Stimulated activated naive CD4-positive, alpha-beta T cell (primary cell): ENCODE measurements around the gene ZNF573.
"Not testable (repeated sequence)": the region's sequence is repeated elsewhere in the genome, so short reads cannot be mapped to it uniquely, and the experiment has no call there.

Source experiments
- DNase-seq, 6 experiments: peaks; one replicate each; lab custom pipeline; 2025; lab: John Stamatoyannopoulos, UW

ZNF573 gene

DNA sequence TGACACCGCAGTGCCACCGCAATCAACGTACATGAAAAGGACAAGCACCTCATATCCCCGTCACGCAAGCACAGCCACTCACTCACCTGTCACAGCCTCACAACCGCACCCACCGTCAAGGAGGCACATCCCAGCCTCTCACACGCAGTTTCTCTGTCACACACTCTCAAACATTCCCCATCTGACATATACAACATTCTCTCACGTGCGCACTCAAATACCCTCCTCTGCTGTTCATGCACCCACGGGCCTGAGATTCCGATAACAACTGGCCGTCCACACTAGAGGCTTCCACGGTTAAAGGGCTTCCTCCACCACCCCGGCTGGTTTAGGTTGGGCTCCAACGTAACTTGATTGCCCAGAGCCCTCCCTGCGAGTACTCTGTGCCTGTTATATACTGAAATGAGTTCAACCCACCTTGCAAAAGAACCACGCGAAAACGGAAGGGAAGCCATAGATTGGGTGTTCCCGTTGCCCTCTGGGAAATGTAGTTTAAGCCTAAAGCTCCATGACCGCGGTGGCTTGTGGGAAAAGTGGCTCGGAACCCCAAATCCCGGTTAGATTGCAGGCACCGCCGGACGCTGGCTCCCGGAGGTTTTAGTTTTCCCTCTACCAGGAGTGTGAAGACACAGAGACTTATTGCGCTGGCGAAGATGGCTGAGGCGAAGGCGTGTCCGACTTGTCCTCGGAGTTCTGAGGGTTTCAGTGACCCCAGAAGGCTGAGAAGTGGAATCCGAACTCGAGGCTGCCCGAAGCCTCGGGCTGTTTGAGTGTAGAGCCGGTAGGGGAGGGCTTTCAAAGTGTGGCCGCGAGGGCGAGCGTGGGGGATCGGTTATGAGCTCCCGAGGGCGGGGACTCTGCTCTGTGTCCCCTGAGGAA, at the start of gene ZNF573:
TSS of gene ZNF573 (minus strand) at position 460 of the 879 bp plus-strand sequence. CDS start 5,857 bp downstream, outside the sequence.
- peak; percentile 89 to 97 (median 94) for DNase-seq

DNA sequence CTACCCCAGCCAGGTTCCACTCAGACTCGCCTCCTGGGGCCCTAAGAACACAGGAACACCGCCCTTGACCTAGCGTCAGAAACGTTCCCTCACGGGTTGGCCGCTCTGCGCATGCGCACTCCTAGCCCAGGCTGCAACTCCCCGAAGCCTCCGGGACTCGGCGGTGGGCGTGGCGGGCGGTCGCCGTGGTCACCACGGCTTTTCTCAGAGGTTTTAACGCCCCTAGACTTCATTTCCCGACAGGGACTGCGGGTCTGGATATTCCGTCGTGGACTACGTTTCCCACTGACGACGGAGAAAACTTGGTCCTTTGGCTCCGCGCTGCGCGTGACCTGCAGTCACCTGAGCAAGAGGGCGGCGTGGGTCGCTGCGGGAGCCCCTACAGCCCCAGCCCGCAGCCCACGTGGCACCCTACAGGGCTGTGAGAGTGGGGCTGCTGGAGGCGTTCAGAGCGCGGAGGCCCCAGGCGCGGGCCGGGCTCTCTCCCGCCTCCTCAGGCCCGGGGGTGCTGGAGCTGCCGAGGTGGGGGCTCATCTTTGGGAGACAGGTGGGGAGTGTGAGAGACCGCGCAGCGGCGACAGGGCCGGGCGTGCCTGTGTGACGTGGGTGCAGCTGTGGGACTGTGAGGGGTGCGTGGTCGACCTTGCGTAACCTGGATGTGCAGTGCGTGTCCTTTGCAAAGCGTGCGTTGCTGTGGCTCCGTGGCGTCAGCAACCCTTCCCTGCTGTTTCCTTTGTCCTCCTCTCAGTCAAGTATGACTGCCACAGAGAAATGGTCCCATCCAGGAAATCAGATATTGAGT, 38.0 kb upstream of the ZNF573 start:
- peak in 3 of 6 experiments; percentile 1 to 37 (median 24) for DNase-seq

DNA sequence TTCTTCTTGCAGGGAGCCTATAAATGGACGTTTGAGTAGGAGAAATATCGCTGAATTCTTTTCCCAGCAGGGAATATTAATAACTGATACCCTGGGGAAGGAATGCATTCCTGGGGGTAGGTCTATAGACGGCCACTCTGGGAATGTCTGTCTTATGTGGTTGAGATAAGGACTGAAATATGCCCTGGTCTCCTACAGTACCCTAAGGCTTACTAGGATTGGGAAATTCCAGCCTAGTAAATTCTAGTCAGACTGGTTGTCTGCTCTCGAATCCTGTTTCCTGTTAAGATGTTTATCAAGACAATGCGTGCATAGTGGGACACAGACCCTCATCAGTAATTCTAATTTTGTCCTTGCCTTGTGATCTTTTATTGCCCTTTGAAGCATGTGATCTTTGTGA, 36.2 kb upstream of the ZNF573 start:
- not testable (repeated sequence) for DNase-seq

DNA sequence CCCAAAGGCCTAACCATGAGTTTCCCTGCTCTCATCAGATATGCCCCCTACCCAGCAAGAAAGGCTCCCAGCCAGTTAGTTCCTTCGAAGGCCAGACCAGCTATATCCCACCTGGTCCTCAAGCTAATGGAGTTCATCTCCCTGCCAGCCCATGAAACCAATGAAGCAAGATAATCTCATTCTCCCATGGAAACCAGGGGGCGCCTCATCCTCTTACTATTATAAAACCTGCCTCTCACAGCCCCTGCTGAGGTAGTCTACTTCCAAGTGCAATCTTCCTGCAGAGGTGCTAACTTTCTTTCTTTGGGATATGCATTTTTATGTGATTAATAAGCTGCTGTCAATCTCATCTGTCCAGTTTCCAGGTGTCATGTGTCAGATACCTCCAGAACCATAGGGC, 34.0 kb upstream of the ZNF573 start:
- no peak for DNase-seq

DNA sequence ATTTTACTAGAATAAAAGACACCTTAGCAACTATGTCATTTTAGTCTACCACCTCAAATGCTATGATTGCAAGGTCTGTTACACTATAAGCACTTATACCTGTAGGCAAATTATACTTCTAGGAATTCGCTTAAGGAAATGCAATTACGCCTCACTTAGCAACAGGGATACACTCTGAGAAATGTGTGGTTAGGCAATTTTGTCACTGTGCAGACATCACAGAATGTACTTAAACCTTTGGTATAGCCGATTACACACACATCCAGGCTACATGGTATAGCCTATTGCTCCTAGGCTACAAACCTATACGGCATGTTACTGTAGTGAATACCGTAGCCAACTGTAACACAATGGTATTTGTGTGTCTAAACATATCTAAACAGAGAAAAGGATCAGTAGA, 30.0 kb upstream of the ZNF573 start:
- DNase-seq, result no peak

DNA sequence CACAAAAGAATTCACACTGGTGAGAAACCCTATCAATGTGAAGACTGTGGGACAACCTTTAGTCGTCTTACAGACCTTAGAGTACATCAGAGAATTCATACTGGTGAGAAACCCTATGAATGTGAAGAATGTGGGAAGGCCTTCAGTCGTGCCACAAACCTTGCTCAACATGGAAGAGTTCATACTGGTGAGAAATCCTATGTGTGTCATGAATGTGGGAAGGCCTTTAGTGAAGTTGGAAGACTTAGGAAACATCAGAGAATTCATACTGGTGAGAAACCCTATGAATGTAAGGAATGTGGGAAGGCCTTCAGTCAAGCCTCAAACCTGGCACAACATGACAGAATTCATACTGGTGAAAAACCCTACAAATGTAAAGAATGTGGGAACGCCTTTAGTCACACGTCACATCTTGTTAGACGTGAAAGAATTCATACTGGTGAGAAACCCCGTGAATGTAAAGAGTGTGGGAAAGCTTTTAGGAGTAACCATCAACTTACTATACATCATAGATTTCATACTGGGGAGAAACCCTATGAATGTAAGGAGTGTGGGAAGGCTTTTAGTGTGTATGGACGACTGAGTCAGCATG, 24.0 kb upstream of the ZNF573 start:
- no peak for DNase-seq

DNA sequence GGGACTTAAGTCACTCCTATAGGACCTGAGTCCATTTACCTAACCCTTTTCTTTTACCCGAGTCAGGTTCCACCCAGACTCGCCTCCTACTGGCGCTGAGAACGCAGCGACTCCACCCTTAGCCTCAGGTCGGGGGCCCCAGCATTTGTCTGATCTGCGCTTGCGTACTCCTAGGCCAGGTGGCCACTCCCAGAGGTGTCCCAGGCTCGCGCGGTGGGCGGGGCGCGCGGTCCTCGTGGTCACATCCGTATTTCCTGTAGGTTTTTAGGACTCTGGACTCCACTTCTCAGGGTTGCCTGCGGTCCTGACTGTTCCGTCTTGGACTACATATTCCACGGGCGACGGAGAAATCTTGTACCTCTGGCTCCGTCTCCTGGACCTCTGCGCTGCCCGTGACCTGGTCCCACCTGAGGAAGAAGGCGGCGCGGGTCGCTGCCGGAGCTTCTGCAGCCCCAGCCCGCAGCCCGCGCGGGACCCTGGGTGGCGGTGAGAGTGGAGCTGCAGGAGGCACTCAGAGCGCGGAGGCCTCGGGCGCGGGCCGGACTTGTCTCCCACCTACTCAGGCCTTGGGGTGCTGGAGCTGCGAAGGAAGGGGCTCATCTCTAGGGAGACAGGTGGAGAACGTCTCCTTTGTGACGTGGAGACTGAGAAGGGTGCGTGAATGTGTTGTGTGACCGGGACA, 11.0 kb upstream of the ZNF573 start:
- no peak for DNase-seq

DNA sequence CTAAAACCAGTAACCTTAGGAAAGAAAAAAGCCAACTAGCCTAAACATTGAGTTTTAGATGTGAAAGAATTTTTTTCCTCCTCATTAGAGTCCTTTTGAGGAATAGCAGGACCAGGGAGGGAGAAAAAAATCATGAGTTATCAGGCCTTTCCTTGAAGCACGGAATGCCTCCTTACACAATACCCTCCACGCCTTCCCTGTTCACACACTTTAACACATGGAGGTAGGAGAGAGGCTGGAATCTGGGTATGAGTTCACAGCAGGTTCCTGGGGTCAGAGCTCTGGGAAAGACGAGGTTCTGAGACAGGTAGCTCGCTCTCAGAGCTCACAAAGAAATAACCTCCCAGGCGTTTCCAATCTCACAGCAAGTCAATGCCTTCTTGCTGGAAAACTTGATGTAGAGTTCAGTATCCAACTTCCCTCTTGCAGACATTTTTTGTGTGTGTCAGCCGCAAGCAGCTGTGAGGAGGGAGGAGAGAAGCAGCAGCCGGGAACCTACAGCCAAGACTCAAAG, 716 bp downstream of the ZNF573 start:
- no peak for DNase-seq

DNA sequence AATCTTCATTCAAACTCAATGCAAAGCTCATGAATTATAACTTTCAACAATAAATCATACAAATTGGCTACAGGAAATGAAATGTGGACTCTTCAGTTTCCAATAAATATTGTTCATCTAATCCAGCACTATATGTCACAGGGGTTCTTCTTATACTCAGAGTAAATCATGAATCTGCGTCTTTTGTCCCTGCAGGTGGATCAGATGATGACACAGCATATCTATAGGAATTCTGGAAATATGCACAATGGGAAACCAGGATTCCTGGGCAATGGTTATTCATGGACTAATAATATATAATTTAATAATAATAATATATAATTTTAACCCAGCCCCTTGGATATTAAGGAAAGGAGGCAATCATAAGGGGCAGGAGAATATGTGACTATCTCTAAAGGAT, 8.4 kb downstream of the ZNF573 start:
- DNase-seq, result no peak

DNA sequence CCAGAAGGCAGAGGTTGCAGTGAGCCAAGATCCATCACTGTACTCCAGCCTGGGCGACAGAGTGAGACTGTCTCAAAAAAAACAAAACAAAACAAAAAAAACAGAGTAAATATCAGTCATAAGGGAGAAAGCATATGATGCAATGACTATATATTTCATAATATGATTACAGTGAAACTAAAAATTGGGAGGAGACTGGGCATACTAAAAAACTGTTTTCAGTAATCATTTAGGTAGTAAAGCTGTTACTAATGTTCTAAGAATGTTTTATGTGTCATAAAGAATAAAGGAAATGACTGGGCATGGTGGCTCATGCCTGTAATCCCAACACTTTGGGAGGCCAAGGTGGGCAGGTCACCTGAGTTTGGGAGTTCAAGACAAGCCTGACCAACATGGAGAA, 15.9 kb downstream of the ZNF573 start:
- DNase-seq, result no peak

DNA sequence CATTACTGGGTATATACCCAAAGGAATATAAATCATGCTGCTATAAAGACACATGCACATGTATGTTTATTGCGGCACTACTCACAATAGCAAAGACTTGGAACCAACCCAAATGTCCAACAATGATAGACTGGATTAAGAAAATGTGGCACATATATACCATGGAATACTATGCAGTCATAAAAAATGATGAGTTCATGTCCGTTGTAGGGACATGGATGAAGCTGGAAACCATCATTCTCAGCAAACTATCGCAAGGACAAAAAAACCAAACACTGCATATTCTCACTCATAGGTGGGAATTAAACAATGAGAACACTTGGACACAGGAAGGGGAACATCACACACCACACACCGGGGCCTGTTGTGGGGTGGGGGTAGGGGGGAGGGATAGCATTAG, 21.7 kb downstream of the ZNF573 start:
- DNase-seq, result not testable (repeated sequence)

DNA sequence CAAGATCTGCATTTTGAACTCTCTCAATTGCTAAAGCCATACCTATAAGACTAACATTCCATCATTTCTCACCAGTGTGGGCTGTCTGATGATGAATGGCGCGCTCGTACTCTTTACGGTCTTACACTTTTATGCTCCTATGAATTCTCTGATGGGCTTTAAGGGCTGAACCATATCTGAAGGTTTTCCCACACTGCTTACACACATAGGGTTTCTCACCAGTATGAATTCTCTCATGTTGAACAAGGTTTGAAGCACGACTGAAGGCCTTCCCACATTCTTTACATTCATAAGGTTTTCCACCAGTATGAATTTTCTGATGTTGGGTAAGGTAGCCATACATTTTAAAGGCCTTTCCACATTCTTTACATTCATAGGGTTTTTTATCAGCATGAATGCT, 41.0 kb downstream of the ZNF573 start:
- DNase-seq, result no peak

DNA sequence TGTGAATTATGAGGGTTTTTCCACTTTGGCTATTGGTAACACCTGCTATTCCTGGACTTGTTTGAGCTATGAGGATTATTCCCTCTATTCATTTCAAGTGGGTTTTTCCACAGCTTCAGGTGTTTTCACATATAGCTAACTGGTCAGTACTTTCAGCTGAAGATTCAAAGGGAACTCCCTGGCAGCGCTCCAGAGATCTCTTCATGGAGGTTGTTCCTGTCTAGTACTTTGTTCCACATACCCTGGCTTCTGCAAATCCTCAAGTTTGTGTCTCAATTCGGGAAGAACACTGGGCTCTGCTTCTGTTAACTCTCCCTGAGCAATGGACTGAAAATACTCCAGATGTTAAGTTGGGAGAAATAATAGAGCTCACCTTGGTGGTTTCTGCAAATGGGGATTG, 54.2 kb downstream of the ZNF573 start:
- DNase-seq, result no peak

DNA sequence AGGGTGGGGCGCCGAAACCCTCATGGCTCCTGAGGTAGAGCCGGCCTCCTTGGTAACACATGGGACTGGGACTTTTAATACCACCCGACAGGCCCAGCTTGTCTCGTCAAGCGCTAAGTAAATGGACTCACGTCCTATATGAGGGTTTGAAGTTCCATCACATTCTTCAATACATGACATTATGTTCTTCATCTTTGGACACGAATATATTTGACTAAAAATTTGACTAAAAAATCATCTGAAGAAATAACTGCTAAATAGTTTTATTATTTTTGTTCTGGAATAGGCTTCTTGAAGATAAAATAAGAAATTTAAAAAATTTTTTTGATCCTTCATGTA, 59.5 kb downstream of the ZNF573 start:
- no peak for DNase-seq

DNA sequence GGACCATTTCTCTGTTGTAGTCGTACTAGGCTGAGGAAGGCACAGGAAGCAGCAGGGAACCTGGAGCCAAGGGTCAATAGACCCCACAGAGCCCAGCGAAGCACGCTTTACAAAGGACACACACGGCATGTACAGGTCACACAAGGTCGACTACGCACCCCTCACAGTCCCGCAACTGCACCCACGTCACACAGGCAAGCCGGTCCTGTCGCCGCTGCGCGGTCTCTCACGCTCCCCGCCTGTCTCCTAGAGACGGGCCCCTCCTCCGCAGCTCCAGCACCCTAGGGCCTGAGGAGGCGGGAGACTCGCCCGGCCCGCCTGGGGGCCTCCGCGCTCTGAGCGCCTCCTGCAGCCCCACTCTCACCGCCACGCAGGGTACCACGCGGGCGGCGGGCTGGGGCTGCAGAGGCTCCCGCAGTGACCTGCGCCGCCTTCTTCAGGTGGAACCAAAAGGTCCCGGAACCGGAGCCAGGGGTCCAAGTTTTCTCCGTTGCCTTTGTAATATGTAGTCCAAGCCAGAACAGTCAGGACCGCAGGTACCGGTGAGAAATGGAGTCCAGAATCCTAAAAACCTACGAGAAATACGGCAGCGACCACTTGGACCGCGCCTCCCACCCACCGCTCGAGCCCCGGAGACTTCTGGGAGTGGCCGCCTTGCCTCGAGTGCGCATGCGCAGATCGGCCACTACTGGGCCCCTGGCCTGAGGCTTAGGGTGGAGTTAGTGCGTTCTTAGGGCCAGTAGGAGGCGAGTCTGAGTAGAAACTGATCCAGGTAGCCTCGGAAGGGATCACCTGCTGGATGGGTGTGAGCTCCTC, 60.1 kb downstream of the ZNF573 start, which contains the start of gene ZNF607:
TSS of gene ZNF607 (minus strand) at position 651 of the 816 bp plus-strand sequence. CDS start 8,143 bp downstream, outside the sequence.
- peak; percentile 14 to 79 (median 66) for DNase-seq

DNA sequence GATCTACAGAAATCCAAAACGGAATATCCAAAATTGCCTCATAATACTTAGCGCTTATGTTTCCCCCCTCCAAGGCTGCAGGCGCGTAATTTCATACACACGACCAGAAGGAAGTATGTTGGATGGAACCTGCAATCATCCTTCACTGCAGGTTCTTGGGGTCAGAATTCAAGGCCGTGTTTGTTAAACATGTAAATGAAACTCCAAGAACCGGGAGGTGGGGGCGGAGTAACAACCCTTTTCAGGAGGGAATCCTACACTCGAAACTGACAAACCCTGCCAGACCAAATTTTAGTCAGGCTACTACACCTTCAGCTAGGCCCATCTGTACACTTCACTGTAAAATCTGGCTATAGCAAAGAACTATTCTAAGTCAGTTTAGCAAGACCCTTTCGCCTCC, 61.1 kb downstream of the ZNF573 start:
- no peak for DNase-seq

DNA sequence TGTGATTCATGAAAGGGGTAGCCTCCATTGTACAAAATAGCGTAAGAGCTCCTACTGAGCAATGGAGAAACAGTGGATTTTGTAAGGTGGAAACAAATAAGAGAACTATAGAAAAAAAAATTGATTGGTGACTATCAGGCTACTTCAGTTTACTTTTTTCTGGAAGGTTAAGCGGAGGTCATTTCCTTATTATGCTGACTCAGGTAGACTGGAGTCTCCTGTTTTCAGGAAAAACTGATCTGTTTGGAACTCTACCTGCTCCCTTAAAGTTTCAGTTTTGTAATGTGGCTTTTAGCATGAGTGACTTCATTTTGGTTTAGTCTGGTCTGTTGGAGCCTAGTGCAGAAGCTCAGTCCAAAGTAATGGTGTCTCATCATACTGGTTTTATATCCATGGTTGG, 63.2 kb downstream of the ZNF573 start:
- no peak for DNase-seq

DNA sequence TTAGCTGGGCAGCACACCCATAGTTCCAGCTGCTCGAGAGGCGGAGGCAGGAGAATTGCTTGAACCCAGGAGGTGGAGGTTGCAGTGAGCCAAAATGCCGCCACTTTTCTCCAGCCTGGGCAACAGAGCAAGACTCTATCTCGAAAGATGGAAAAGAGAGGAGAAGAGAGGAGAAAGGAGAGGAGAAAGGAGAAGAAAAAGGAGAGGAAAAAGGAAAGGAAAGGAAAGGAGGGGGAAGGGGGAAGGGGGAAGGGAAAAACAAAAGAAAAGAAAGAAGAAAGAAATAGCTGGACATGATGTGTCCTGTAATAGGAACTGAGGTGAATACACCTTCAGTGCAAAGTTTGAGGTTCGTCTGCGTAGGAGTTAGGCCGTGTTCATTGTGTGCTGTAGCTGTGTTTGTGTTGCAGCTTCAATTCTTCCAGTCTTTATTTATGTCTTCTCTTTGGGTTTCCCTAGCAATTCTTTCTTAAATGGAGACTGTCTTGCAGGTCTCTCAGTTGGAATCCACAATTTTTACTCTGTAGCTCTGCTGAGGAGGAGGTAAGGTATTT, 73.3 kb downstream of the ZNF573 start:
- DNase-seq, result no peak

DNA sequence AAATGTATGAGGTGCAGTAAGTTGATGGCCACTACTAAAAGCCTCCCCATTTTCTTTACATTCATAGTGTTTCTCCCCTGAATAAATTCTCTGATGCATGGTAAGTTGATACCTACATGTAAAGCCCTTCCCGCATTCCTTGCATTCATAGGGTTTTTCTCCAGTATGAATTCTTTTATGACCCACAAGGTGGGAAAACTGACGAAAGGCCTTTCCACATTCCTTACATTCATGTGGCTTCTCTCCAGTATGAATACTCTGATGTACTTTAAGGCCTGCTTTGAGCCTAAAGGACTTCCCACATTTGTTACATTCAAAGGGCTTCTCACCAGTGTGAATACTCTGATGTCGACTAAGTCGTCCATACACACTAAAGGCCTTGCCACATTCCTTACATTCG, 80.3 kb downstream of the ZNF573 start:
- no peak for DNase-seq

DNA sequence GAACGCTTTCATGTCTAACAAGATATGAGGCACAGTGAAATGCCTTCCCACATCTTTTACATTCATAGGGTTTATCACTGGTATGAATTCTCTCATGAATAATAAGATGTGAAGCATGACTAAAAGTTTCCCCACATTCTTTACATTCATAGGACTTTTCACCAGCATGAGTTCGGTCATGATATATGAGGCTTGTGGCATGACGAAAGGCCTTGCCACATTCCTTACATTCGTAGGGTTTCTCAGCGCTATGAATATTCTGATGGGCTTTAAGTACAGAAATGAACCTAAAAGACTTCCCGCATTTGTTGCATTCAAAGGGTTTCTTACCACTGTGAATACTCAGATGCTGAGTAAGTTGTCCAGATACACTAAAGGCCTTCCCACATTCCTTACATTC, 81.2 kb downstream of the ZNF573 start:
- no peak for DNase-seq
